ENCODE measurements around the gene MICA.
"Not testable (repeated sequence)": the region's sequence is repeated elsewhere in the genome, so short reads cannot be mapped to it uniquely, and the experiment has no call there.

The MICA gene

DNA sequence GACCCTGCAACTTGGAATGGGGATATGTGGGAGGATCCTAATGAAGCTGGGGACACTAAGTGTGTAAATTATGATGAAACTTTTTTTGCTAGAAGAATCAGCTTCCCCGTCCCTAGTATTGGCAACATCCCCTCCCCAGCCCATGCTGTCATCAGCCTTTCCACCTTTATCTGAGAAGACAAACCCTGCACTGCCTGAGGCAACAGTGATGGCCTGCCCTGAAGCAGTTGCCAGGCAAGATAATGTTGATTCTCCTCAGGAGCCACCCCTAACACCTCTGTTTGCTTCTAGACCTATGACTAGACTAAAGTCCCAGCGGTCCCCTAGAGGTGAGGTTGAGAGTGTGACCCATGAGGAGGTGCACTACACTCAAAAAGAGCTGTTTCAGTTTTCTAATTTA lies 27.1 kb downstream of the MICA start:
- Histone ChIP-seq H3K4me3 (0 out of 20 replicates have a peak overlapping the region, but pooled peaks of 1 of the 10 experiments have one; percentile 19), H3K4me1 (no peaks in the 10 kb centered on the region), H3K27me3 (no peaks in the 10 kb centered on the region), H3K36me3 (0 out of 22 replicates have a peak, but pooled peaks cover 0 to 5% (median 0%) of the 10 kb centered on the region in 11 experiments), H3K27ac (no peak overlapping the region), H3K4me2 (no peak overlapping the region), H3K9me3 (replicated peaks in 1 of 11) (peaks cover 15 to 26% (median 21%) of the 10 kb centered on the region in 11 experiments), H4K20me1 (no peaks in the 10 kb centered on the region), H3K9ac (no peak overlapping the region)
- TF ChIP-seq Cebpa-rat (IDR thresholded peaks at IDR 0.05): no peak

DNA sequence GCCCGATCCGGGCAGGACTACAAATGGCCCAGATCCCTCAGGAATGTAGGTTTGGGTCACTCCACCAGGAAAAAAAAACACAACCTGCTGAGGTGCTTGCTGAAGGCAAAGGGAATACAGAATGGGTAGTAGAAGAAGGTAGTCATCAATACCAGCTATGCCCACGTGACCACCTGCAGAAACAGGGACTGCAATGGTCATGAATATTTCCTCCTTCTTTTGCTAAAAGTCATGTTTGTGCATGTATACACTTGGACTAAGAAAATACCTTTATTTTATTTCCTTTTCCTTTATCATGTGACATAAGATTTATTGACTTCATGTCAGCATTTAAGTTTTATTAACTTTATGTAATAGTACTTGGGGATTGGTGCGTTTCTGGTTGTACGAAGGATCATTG lies 31.7 kb downstream of the MICA start:
- H3K27me3 ChIP-seq, H3K4me1 ChIP-seq, H3K4me2 ChIP-seq, H3K4me3 ChIP-seq, H4K20me1 ChIP-seq, H3K27ac ChIP-seq, H3K9ac ChIP-seq, H3K36me3 ChIP-seq: not testable (repeated sequence)
- H3K9me3 ChIP-seq (replicated peaks in 1 of 11): peaks cover 30 to 48% (median 38%) of the 10 kb centered on the region in 11 experiments

DNA sequence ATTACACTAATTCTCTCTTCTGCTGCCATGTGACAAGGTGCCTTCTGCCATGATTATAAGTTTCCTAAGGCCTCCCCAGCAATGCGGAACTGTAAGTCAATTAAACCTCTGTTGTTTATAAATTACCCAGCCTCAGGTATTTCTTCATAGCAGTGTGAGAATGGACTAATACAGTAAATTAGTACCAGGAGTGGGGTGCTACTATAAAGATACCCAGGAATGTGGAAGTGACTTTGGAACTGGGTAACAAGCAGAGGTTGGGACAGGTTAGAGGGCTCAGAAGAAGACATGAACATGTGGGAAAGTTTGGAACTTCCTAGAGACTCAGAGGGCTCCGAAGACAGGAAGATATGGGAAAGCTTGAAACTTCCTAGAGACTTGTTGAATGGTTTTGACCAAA lies 34.8 kb downstream of the MICA start:
- H4K20me1 ChIP-seq: no peaks in the 10 kb centered on the region
- no peak overlapping the region for H3K4me3 ChIP-seq
- 0 out of 22 replicates have a peak, but pooled peaks cover 0 to 6% (median 0%) of the 10 kb centered on the region in 11 experiments for H3K36me3 ChIP-seq
- H3K27ac ChIP-seq: no peak overlapping the region
- H3K27me3 ChIP-seq: no peaks in the 10 kb centered on the region
- no peak for TF ChIP-seq Cebpa-rat (IDR thresholded peaks at IDR 0.05)
- no peak overlapping the region for H3K9ac ChIP-seq
- H3K4me2 ChIP-seq: no peak overlapping the region
- peaks cover 16 to 31% (median 21%) of the 10 kb centered on the region in 11 experiments for H3K9me3 ChIP-seq (replicated peaks in 1 of 11)
- peaks cover 0 to 23% (median 19%) of the 10 kb centered on the region in 10 experiments; a peak in 16 of 20 replicates for H3K4me1 ChIP-seq

DNA sequence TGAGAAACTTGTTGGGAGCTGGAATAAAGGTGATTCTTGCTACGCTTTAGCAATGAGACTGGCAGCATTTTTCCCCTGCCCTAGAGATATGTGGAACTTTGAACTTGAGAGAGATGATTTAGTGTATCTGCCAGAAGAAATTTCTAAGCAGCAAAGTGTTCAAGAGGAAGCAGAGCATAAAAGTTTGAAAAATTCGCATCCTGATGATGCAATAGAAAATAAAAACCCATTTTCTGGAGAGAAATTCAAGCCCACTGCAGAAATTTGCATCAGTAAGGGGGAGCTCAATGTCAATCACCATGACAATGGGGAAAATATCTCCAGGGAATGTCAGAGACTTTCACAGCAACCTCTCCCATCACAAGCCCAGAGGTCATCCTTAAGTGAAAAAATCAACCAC lies 35.3 kb downstream of the MICA start:
- Histone ChIP-seq H3K4me1 (peaks cover 0 to 28% (median 21%) of the 10 kb centered on the region in 10 experiments; a peak in 16 of 20 replicates), H3K36me3 (0 out of 22 replicates have a peak, but pooled peaks cover 0 to 6% (median 0%) of the 10 kb centered on the region in 11 experiments), H3K27me3 (no peaks in the 10 kb centered on the region), H3K27ac (no peak overlapping the region), H3K9ac (no peak overlapping the region), H3K4me3 (no peak overlapping the region), H3K9me3 (replicated peaks in 1 of 11) (peaks cover 16 to 31% (median 21%) of the 10 kb centered on the region in 11 experiments), H4K20me1 (no peaks in the 10 kb centered on the region), H3K4me2 (no peak overlapping the region)
- TF ChIP-seq Cebpa-rat (IDR thresholded peaks at IDR 0.05): no peak

DNA sequence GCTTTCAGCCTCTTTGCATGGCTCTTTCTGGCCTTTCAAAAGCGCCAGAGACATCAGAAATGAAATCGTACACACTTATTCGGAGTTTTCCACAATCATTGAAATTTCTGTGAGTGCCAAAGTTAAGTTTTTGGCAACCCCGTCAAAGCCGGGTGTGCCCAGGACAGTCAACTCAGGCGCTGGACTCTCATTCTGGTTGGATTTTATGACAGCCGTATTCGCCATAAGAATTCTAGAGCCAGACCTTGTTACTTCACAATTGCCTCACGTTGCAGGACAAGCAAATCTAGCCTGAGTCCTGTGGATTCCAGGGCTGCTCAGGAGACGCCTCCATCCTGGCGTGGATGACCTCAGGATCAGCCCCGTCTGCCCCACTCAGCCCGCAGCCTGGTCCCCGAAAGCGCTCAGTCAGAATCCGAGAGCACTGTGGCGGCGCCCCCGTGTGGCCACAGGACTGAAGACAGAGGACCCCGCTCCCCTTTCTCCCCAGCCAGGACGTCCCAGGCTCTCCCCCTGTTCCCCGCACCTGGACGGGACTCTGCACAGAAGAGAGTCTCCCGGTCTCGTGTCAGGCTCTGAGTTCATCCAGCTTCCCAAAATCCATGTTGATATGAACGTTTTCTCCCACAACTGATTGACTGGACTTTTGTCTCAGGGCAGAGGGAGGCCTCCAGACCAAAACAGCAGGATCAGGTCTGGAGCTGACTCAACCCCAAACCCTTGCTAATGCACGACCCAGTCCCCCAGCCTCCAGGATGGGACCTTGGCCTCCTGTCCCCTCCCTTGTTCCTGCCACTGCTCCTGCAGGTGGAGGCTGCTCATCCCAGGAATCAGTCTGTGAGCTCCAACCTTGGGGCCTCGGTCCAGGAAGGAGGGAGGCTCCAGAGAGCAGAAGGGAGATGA lies 38.2 kb downstream of the MICA start:
- Histone ChIP-seq H3K4me3 (no peak overlapping the region), H3K9ac (peak overlapping the region in 3 of 11 experiments; percentile 16 to 30 (median 27); a peak in 1 of 22 replicates), H3K36me3 (0 out of 22 replicates have a peak, but pooled peaks cover 0 to 6% (median 0%) of the 10 kb centered on the region in 11 experiments), H3K4me2 (peak overlapping the region; percentile 6 to 83 (median 54)), H3K9me3 (replicated peaks in 1 of 11) (peaks cover 16 to 29% (median 21%) of the 10 kb centered on the region in 11 experiments), H3K27me3 (no peaks in the 10 kb centered on the region), H3K27ac (no peak overlapping the region), H4K20me1 (no peaks in the 10 kb centered on the region), H3K4me1 (peaks cover 0 to 37% (median 22%) of the 10 kb centered on the region in 10 experiments; a peak in 16 of 20 replicates)
- no peak for TF ChIP-seq Cebpa-rat (IDR thresholded peaks at IDR 0.05)

GRCh38 chr6:31446481-31446880 lies 43.1 kb downstream of the MICA start:
- Histone ChIP-seq H4K20me1 (no peaks in the 10 kb centered on the region), H3K9me3 (replicated peaks in 1 of 11) (peaks cover 9 to 29% (median 16%) of the 10 kb centered on the region in 11 experiments; a peak in 20 of 22 replicates), H3K27ac (no peak overlapping the region), H3K9ac (no peak overlapping the region), H3K36me3 (no peaks in the 10 kb centered on the region), H3K27me3 (no peaks in the 10 kb centered on the region), H3K4me2 (no peak overlapping the region), H3K4me1 (peaks cover 0 to 41% (median 24%) of the 10 kb centered on the region in 10 experiments; a peak in 17 of 20 replicates), H3K4me3 (no peak overlapping the region)
- no peak for TF ChIP-seq Cebpa-rat (IDR thresholded peaks at IDR 0.05)

- H3K4me2 ChIP-seq, H3K36me3 ChIP-seq, H3K27me3 ChIP-seq, H4K20me1 ChIP-seq, H3K27ac ChIP-seq, H3K9ac ChIP-seq, H3K4me3 ChIP-seq: not testable (repeated sequence)
- Histone ChIP-seq H3K9me3 (replicated peaks in 1 of 11) (peaks cover 9 to 36% (median 16%) of the 10 kb centered on the region in 11 experiments; a peak in 20 of 22 replicates), H3K4me1 (peaks cover 0 to 34% (median 17%) of the 10 kb centered on the region in 10 experiments; a peak in 17 of 20 replicates)
Observed at GRCh38 chr6:31446999-31447789, 43.8 kb downstream of the MICA start.

DNA sequence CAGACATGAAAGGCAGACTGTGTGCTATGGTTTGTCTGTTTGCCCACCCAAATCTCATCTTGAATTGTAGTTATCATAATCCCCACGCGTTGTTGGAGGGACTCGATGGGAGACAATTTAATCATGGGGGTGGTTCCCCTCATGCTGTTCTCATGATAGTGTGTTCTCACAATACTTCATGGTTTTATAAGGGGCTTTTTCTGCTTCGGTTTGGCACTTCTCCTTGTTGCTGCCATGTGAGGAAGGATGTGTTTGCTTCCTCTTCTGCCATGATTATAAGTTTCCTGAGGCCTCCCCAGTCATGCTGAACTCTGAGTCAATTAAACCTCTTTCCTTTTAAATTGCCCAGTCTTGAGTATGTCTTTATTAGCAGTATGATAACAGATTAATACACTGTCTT lies 47.4 kb downstream of the MICA start:
- Histone ChIP-seq H3K9ac (no peak overlapping the region), H3K4me2 (peak overlapping the region in 2 of 11 experiments; percentile 5 to 26; a peak in 3 of 22 replicates), H3K9me3 (replicated peaks in 1 of 11) (peaks cover 16 to 44% (median 25%) of the 10 kb centered on the region in 11 experiments; a peak in 20 of 22 replicates), H3K27ac (peak overlapping the region in 1 of 11 experiments; percentile 23; a peak in 1 of 22 replicates), H3K4me3 (no peak overlapping the region), H3K4me1 (peaks cover 0 to 17% (median 8%) of the 10 kb centered on the region in 10 experiments; a peak in 13 of 20 replicates), H3K27me3 (no peaks in the 10 kb centered on the region), H4K20me1 (no peaks in the 10 kb centered on the region), H3K36me3 (no peaks in the 10 kb centered on the region)
- no peak for TF ChIP-seq Cebpa-rat (IDR thresholded peaks at IDR 0.05)

- no peaks in the 10 kb centered on the region for H4K20me1 ChIP-seq
- peaks cover 0 to 24% (median 9%) of the 10 kb centered on the region in 10 experiments; a peak in 13 of 20 replicates for H3K4me1 ChIP-seq
- no peak for TF ChIP-seq Cebpa-rat (IDR thresholded peaks at IDR 0.05)
- H3K9ac ChIP-seq: no peak overlapping the region
- H3K4me3 ChIP-seq: no peak overlapping the region
- H3K27ac ChIP-seq: no peak overlapping the region
- H3K9me3 ChIP-seq (replicated peaks in 1 of 11): peaks cover 16 to 44% (median 25%) of the 10 kb centered on the region in 11 experiments; a peak in 20 of 22 replicates
- no peaks in the 10 kb centered on the region for H3K27me3 ChIP-seq
- H3K4me2 ChIP-seq: peak overlapping the region in 3 of 11 experiments; percentile 22 to 38 (median 27); a peak in 3 of 22 replicates
- no peaks in the 10 kb centered on the region for H3K36me3 ChIP-seq
Observed at GRCh38 chr6:31452859-31453258, 49.5 kb downstream of the MICA start.
